GM18499 (cell line): ENCODE measurements around the gene AURKA.
"Not testable (repeated sequence)": the region's sequence is repeated elsewhere in the genome, so short reads cannot be mapped to it uniquely, and the experiment has no call there.

ENCODE experiments used
- ATAC-seq: cut with Tn5 transposase; IDR thresholded peaks from one replicate; pipeline ENCODE4 v1.9.1; 2021; ENCODE audit warnings: moderate number of reproducible peaks; ENCODE audit not compliant: insufficient read depth, unreplicated experiment

Gene AURKA

GRCh38 chr20:56422076-56422823 is 30.2 kb upstream of the AURKA start:
- no peak for ATAC-seq

GRCh38 chr20:56420940-56421688 is 29.1 kb upstream of the AURKA start:
- no peak for ATAC-seq

GRCh38 chr20:56420028-56420427 is 28.0 kb upstream of the AURKA start:
- ATAC-seq = no peak

GRCh38 chr20:56418385-56418861 is 26.4 kb upstream of the AURKA start:
- ATAC-seq = no peak

GRCh38 chr20:56417911-56418310 is 25.9 kb upstream of the AURKA start:
- ATAC-seq = no peak

- no peak for ATAC-seq
Measured at GRCh38 chr20:56417402-56417801, 25.4 kb upstream of the AURKA start.

- no peak for ATAC-seq
Measured at GRCh38 chr20:56414842-56415765, 23.1 kb upstream of the AURKA start.

GRCh38 chr20:56412949-56413348 is 20.9 kb upstream of the AURKA start:
- ATAC-seq = no peak

- ATAC-seq = no peak
Measured at GRCh38 chr20:56412473-56412790, 20.4 kb upstream of the AURKA start.

GRCh38 chr20:56411759-56412472 is 19.9 kb upstream of the AURKA start, which contains the start of gene CASS4:
Gene CASS4 (plus strand): TSS chr20:56412260. CDS start chr20:56412459, 199 bp downstream.
- no peak for ATAC-seq

GRCh38 chr20:56411287-56411686 is 19.3 kb upstream of the AURKA start:
- not testable (repeated sequence) for ATAC-seq

GRCh38 chr20:56409956-56410355 is 17.9 kb upstream of the AURKA start:
- ATAC-seq = no peak

GRCh38 chr20:56409521-56409920 is 17.5 kb upstream of the AURKA start:
- no peak for ATAC-seq

GRCh38 chr20:56406910-56407309 is 14.9 kb upstream of the AURKA start:
- no peak for ATAC-seq

GRCh38 chr20:56405356-56405755 is 13.3 kb upstream of the AURKA start:
- ATAC-seq = not testable (repeated sequence)

GRCh38 chr20:56403465-56403864 is 11.4 kb upstream of the AURKA start:
- ATAC-seq = no peak

GRCh38 chr20:56400001-56400640 is 8.1 kb upstream of the AURKA start:
- ATAC-seq = no peak

- no peak for ATAC-seq
Measured at GRCh38 chr20:56395166-56395565, 3.2 kb upstream of the AURKA start.

GRCh38 chr20:56393653-56394052 is 1.6 kb upstream of the AURKA start:
- ATAC-seq = no peak
